HUDEP-2 (cell line): ENCODE measurements around the gene SAXO1.
"Not testable (repeated sequence)": the region's sequence is repeated elsewhere in the genome, so short reads cannot be mapped to it uniquely, and the experiment has no call there.

Experiments
- DNase-seq, 76 experiments: peaks; one replicate each; lab custom pipeline; 2025; ENCODE audit not compliant: unreplicated experiment in 76 of 76; lab: John Stamatoyannopoulos, UW

SAXO1 gene

DNA sequence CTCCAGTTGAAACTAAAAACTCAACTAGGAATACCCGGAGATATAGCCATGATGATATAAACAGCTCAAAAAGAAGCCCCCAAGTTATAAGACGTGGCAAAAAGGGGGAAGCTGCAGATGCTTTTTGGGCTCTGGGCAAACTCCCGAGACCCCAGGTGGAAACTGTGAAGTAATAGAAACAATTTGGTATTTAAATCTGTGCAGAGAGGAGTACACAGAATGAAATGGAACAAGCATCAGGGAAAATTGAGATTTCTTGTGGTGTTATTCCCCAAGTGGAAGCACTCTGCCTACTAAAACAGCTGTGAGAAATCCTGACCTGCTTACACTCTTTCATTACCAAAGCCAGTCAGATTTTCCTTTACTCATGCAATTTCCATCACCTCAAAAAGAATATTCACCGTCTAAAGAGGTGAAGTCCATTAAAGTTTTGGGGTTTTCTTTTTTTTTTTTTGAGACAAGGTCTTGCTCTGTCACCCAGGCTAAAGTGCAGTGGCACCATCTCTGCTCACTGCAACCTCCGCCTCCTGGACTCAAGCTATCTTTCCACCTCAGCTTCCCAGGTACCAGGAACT lies 23.5 kb downstream of the SAXO1 start:
- no peak for DNase-seq

DNA sequence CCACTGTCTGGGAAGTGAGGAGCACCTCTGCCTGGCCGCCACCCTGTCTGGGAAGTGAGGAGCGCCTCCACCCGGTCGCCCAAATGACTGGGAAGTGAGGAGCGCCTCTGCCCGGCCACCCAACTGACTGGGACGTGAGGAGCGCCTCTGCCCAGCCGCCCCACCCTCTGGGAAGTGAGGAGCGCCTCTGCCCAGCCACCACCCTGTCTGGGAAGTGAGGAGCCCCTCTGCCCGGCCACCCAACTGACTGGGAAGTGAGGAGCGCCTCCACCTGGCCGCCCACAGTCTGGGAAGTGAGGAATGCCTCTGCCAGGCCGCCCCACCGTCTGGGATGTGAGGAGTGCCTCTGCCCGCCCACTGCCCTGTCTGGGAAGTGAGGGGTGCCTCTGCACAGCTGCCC lies 32.9 kb downstream of the SAXO1 start:
- no peak for DNase-seq

DNA sequence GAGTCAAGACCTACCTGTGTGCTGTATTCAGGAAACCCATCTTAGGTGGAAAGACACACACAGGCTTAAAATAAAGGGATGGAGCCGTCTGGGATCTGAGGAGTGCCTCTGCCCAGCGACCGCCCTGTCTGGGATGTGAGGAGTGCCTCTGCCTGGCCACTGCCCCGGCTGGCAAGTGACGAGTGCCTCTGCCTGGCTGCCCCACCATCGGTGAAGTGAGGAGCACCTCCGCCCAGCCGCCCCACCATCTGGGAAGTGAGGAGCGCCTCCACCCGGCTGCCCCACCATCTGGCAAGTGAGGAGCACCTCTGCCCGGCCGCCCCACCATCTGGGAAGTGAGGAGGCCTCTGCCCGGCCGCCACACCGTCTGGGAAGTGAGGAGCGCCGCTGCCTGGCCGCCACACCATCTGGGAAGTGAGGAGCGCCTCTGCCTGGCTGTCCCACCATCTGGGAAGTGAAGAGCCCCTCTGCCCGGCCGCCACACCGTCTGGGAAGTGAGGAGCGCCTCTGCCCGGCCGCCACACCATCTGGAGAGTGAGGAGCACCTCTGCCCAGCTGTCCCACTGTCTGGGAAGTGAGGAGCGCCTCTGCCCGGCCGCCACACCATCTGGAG lies 33.7 kb downstream of the SAXO1 start:
- DNase-seq: no peak

DNA sequence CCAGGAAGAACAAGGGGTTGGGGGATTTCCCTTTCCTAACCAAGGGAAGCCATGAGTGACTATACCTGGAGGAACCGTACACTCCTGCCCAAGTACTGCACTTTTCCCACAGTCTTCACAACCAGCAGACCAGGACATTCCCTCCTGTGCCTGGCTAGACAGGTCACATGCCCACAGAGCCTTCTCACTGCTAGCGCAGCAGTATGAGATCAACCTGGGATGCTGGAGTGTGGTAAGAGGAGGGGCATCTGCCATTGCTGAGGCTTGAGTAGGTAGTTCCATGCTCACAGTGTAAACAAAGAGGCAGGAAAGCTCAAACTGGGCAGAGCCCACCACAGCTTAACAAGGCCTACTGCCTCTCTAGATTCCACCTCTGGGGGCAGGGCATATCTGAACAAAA lies 35.9 kb downstream of the SAXO1 start:
- no peak for DNase-seq

DNA sequence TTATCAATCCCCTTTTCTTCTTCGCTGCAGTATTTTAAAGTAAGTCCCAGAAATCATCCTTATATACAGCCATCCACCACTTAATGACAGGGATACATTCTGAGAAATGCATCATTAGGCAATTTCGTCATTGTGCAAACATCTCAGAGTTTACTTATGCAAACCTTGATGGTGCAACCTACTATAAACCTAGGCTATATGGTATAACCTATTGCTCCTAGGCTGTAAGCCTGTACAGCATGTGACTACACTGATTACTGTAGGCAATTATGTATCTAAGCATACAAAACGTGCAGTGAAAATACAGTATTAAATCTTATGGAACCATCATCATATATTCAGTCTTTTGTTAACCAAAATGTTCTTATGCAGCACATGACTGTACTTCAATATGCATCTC lies 36.8 kb downstream of the SAXO1 start:
- no peak for DNase-seq

DNA sequence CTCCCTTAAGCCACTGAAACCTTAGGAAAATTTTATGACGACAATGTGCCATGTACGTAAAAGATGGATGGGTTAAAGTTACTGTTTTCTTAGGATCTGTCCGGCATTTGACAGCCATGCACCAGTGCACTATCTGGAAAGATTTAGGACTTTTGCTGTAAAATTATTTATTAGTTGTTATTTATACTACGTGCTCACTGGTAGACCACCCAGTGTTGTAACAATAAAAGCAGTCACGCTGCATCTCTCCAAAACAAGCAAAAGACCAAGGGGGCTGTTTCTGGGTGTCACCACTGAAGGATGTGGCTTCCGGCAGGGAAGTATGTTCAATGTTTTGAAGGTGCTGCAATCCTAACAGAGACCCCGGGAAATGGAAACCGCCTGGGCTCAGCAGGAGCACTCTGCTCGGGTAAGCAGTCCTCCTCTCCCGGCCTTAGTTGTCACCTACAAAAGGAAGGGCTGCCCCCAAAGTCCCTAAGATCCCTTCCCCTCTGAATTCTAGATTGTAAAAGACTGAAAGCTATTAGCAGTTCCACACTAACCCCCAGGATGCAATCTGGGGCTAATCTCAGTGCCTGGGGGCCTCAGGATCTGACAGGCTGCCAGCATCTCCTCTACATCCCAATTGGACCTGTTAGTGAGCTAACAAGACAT lies 38.6 kb downstream of the SAXO1 start:
- no peak for DNase-seq

DNA sequence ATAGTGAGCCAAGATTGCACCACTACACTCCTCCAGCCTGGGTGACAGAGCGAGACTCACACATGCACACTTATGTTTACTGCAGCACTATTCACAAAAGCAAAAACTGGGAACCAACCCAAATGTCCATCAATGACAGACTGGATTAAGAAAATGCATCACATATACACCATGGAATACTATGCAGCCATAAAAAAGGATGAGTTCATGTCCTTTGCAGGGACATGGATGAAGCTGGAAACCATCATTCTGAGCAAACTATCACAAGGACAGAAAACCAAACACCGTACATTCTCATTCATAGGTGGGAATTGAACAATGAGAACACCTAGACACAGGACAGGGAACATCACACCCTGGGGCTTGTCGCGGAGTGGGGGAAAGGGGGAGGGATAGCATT lies 41.8 kb downstream of the SAXO1 start:
- DNase-seq: not testable (repeated sequence)

DNA sequence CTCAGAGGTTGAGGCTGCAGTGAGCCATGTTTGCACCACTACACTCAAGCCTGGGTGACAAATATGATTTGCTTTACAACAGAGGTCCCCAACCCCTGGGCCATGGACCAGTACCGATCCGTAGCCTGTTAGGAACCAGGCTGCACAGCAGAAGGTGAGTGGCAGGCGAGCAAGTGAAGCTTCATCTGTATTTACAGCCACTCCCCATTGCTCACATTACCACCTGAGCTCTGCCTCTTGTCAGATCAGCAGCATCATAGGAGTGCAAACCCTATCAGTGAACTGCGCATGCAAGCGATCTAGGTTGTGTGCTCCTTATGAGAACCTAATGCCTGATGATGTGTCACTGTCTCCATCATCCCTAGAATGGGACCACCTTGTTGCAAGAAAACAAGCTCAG lies 42.5 kb downstream of the SAXO1 start:
- DNase-seq: no peak

DNA sequence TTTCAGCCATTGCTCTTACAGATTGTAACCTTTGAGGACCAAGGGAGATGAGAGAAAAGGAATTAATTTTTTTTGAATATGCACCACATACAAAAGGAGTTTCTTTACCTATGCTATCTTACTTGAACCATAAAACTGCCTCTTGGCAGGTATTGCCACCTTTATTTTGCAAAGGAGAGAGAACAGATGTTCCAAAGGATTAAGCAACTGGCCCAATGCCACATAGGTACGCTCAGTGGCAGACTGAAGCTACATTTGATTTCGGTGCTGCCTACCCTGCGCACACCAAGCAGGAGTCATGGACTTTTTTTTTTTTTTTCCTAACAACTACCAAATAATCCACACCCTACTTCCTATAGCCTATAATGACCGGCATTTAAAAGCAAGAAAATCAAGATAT lies 43.1 kb downstream of the SAXO1 start:
- no peak for DNase-seq

DNA sequence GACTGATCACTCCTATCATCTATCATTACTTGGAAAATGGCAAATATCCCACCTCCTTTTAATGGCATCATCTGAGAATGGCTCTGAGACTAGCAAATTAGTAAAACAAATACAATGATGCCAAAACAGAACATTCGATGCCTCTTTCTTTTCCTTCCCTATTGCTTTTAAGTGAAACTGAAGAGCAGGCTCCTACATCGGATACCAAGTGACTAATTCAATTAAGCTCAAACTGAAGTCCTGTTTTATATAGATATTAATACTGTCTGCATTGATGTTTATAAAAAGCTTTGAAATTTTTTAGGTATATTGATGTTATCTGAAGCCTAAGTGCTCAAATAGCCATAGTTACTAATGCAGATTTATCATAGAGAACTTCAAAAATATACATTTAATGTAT lies 43.9 kb downstream of the SAXO1 start:
- DNase-seq: no peak

DNA sequence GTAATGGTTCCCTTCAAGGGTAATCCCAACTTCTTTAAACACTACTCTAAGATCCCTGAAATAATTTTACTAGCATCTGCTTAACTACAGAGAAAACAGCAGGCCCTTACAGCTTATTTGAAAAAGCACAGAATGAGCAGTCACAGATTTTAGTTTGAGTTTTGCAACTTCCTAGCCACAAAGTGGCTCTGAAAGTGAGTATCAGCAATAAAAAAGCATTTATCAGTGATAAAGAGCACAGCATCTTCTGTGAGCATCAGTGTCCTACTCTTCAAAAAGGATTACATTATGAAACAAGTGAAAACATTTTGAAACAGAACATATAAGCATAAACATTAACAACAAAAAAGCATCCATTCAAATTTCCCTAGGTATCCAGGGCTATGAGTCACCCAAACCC lies 45.0 kb downstream of the SAXO1 start:
- DNase-seq: no peak

DNA sequence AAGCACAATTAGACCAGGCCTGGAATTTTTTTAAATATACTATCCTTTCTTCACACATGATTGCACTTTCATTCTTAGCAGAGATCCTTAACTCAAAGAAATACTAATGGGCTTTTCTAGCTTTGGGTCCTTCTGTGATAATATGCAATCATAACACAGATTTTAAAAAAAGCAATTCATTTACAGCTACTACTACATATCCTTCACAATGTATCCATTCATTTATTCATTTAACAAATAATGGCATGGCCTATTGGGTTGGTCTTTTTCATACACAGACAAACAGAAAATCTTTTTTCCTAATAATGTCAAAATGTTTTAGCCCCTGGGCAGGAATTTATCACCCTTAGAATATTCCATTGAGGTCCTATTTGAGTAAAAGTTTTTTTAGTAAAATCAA lies 47.0 kb downstream of the SAXO1 start:
- no peak for DNase-seq

DNA sequence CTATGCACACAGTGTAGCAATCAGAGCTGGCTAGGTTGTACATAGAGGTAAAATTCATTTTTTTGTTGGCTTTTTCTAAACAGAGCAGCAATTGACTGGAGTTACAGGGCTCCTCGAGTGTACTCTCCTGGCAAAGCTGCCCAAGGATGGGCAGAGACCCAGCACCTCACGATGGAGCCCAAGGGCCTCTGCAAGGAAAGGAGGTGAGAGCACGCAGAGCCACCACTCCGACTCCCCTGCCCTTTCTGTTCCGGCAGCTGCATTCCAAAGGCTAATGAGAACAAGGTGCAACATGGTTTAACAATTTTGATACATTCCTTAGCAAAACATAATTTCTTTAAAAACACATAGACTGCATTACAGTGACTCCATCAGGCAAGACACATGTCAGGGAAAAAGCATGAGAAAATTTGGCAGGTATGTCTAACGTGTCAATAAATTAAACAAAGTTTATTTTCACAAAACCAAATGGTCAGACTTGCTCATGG lies 47.5 kb downstream of the SAXO1 start:
- no peak for DNase-seq

DNA sequence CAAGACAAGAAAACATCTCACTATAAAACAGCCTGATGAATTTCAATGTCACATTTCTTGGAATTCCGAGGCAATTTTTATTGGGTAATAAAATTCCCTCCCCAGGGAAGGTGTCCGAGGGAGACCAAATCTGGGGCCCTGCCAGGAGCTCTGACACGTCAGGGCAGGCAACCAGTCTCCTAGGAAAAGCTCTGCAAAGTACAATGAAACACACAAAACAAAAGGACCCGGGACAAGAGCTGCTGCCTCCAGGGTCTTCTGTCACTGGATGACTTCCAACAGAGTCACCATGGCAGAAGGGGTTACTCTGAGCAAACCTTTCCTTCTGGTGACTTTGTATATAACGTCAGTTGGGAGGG lies 50.8 kb downstream of the SAXO1 start:
- no peak for DNase-seq

DNA sequence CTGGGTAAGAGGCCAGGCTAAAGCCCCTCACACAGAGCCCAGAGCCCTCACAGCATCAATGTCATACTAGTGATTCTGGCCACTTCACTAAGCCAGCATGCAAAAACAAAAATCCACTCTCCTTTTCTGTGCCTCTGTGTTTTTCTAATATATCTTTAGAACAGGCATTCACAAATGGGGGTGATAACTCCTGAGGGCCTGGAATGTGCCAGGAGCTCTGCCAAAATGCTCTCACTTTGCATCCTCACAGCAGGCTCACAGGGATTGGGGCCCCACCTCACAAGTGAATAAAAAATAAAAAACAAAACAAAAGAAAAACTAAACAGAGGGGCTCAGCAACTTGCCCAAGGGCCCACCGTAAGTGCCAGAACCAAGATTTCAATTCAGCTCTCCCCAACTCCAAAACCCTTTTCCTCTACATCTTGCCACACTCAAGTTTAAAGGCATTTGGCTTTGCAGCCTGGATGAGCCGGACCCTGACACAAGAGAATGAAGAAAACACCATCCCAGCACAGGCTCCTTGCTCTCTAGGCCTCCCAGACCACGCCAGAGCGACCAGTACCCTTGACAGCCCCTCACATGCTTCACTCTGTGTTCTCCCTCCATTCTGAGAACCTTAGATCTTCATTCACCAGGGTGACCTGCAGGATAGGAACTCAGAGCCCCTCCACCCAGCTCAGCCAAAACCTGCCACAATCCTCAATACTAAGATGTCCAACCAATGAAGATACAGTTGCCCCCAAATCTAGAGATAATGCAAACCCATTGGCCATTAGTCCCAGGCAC lies 51.3 kb downstream of the SAXO1 start:
- no peak for DNase-seq

DNA sequence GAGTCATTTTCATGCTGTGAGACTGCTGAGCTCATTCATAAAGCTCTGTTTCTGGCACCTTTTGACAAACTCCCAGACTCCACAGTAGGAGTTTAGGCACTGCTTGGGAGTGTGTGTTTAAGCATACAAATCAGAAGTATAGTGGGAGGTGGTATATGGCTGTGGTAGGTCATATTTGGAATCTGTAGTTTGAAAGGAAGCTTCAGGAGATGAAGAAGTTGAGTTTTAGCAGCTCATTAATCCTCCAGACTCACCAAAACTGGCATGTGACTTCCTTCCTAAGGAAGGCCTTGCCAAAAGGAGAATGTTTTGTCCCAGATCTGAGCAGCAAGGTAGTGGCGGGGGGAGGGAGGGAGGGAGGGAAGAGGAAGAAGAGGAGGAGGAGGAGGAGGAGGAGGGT lies 52.8 kb downstream of the SAXO1 start:
- no peak for DNase-seq

DNA sequence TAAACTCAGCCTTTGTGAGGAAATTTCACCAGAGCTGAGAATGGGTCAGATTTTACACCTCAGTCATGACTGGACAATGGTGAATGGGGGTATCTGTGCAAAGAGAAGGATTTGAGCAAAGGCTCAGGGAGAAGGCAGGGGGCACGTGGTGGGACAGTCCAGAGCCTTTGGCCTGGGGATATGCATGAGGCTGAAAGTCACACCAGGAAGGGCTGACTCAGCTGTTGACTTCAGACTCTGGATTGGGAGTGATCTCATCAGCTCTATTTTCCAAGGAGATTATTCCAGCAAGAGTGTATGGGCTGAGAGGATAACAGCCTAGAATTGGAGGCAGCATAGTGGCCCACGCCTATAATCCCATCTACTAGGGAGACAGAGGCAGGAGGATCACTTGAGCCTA lies 53.6 kb downstream of the SAXO1 start:
- DNase-seq: no peak

DNA sequence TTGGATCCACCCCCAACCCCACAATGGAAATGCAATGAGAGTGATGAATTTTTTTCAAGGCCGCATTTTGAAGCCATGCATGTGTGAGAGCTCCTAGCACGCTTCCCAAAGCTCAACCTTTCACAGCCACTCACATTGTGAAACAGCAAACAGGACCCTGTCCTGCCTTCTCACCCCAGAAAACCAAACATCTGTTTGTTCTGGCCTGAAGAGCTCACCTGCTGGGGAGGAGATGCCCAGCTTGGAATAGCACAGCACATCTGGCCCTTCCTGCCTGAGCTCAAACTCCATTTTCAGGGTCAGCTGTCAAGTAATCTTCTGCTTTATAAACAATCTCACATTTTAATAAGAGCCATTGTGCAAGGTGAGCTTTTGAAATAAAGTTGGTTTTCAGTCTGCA lies 54.8 kb downstream of the SAXO1 start:
- DNase-seq: no peak

DNA sequence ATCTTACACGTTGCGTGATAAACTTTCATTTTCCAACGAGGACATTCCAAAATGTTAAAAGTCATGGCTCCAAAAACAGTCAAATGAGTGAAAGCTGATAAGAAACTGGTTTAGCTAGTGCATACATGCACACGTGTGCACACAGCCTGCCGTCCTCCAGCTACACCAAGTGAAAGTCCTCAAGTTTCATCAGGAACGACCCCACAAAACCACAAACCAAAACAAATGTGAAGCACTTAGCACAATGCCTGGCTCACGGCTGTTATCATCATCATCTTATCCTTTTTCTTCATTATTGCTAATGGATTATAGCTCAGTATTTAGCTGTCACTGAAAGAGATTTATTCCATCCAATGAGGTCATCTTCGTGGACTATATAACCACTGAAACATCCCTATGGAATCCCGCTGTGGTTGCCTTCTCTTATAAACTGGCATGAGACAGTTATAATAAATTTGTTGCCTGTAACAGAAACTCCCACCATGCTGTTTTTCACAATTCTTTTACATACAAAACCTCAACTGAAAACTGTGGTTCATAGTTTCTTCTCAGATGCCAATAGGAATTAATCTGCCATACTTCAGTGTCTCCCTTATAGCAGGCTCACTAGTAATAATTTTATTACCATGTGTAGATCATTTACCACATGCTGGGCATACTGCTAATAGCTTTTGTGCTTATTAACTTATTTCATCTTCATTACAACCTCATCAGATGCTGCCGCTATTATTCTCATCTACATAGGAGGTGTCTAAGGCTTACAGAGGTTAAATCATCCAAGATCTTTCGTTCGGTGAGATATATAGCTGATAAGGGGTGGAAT lies 56.1 kb downstream of the SAXO1 start:
- DNase-seq: no peak

DNA sequence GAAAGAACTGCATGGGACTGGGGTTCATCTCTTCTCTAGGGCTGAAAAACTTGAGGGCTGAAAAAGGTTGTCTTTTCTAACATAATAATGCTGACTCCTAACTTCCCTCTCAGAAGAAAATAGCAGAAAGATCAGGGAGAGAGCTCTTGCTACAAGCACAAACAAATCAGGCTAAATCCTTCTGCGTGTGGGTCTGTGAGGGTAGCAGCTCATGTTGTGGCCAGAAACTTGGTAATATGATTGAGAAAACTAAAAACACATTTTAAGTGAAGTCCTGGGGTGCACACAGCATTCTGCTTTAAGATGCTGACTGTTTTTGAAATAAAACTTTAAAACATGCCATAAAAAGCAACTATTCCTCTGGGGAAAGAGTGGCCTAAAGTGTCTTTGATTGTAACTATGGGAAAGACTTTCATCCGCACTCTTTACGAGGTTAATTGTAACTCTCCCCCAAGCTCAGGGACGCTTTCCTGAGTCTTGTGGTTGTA lies 56.7 kb downstream of the SAXO1 start:
- DNase-seq: no peak

DNA sequence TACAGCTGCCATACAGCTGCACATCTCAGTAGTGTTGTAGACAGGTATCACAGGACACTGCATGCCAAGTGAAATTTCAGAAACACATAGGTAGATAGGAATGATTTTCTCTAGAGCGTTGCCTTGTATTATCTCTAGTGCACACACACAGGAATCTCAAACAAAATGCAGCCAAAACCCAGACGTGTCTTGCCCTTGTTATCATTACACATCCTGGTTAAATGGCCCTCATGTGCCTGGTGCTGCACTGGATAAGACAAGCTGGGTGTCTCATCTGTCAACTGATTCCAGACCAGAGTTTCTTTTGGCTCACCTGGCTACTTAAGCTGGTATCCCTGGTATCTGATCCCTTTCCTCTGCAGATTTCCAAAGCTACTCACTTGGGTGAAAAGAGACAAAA lies 59.7 kb downstream of the SAXO1 start:
- DNase-seq: peak in 1 of 76 experiments; percentile 1
